HL-60 (cell line): Measurements from ENCODE around the gene CFLAR.
A peak's percentile ranks its signal among the peaks of the same experiment; 100 is the strongest.

Experiments
- DNase-seq, 2 experiments: peaks; one replicate each; pipeline ENCODE4 v3.0.0-alpha.2; 2010 to 2020; ENCODE audit warnings: low read depth in 1 of 2, low spot score in 1 of 2
- H3K27ac ChIP-seq: fragments of 250-450 bp; sonication (Bioruptor Pico); replicated peaks from 2 replicates; pipeline ENCODE4 v1.5.1; 2020; ENCODE audit warnings: mild to moderate bottlenecking, moderate library complexity
- H3K27me3 ChIP-seq: fragments of 250-450 bp; sonication (Bioruptor Pico); 2 replicates; pipeline ENCODE4 v1.5.1; 2021; ENCODE audit warnings: mild to moderate bottlenecking, moderate library complexity; ENCODE audit not compliant: insufficient read depth, poor library complexity, severe bottlenecking
- H3K4me3 ChIP-seq: replicated peaks from 2 replicates; pipeline ENCODE4 v1.5.1; 2011; ENCODE audit warnings: mild to moderate bottlenecking, control low read depth, low read length; ENCODE audit not compliant: insufficient read depth
- CTCF ChIP-seq: IDR thresholded peaks from one replicate; pipeline ENCODE4 v1.5.1; 2011; ENCODE audit warnings: low read length, control low read depth, inconsistent platforms; ENCODE audit not compliant: insufficient read depth
- GABPA ChIP-seq: IDR thresholded peaks from 2 replicates; pipeline ENCODE4 v1.6.1; 2012; ENCODE audit warnings: low read depth
- POLR2AphosphoS5 ChIP-seq: IDR thresholded peaks from 2 replicates; pipeline ENCODE4 v1.6.1; 2012; ENCODE audit warnings: low read depth
- REST ChIP-seq: IDR thresholded peaks from 2 replicates; pipeline ENCODE4 v1.6.1; 2012; ENCODE audit warnings: low read depth; ENCODE audit not compliant: insufficient replicate concordance
- SPI1 ChIP-seq: IDR thresholded peaks from 2 replicates; pipeline ENCODE4 v1.6.1; 2012; ENCODE audit warnings: low read depth, mild to moderate bottlenecking, borderline replicate concordance
- long read RNA-seq: library from polyadenylated mRNA; unstranded; transcript quantifications from one replicate; pipeline ENCODE4 v2.0.0, GENCODE V29; 2020

The CFLAR gene
- long read RNA-seq, full-length matches to known transcripts = 15 of 55 reads
- long read RNA-seq, partial matches to known transcripts = 7 of 55 reads
- long read RNA-seq, other reads (novel, unspliced or antisense) = 33 of 55 reads

- TF ChIP-seq SPI1 (no peak; the same call in 1 of the 2 replicates), CTCF (no peak), REST (peak; percentile 28), POLR2AphosphoS5 (peak; percentile 87), GABPA (peak; percentile 79)
- peak within 1 kb of the TSS; percentile 85 for H3K4me3 ChIP-seq
- peak within 1 kb of the TSS; percentile 98 for H3K27ac ChIP-seq
- DNase-seq = peak; percentile 91 to 94
- H3K27me3 ChIP-seq = no peaks in the 10 kb centered on the region
These were observed at the start of gene CFLAR for GRCh38 chr2:201116115-201116958. CFLAR (plus strand) TSS chr2:201116164; CDS start chr2:201129866, 13,702 bp downstream.

GRCh38 chr2:201070948-201071478, 45.0 kb upstream of the CFLAR start:
- peak in 1 of 2 experiments; percentile 57 for DNase-seq
- H3K27ac ChIP-seq = peak overlapping the region; percentile 96
- TF ChIP-seq GABPA (no peak), REST (no peak), POLR2AphosphoS5 (no peak), SPI1 (no peak), CTCF (no peak)
- peak overlapping the region; percentile 84 for H3K4me3 ChIP-seq
- H3K27me3 ChIP-seq = no peaks in the 10 kb centered on the region

GRCh38 chr2:201071479-201072200, 44.3 kb upstream of the CFLAR start, which contains the start of the genes HYCC2 and NDUFB3:
HYCC2 (minus strand) TSS chr2:201071671; CDS start chr2:201024009, 47,662 bp downstream.
NDUFB3 (plus strand) TSS chr2:201072001; CDS start chr2:201078883, 6,882 bp downstream.
- no peaks in the 10 kb centered on the region for H3K27me3 ChIP-seq
- peak within 1 kb of the TSS; percentile 96 for H3K27ac ChIP-seq

More at GRCh38 chr2:201071479-201072200, 44.3 kb upstream of the CFLAR start, which contains the start of the genes HYCC2 and NDUFB3:
- peak; percentile 94 to 95 for DNase-seq
- peak within 1 kb of the TSS; percentile 84 for H3K4me3 ChIP-seq
- TF ChIP-seq GABPA (peak; percentile 99), SPI1 (no peak), REST (peak; percentile 76), CTCF (no peak), POLR2AphosphoS5 (peak; percentile 84; the same call in 1 of the 2 replicates)
